Measurements from ENCODE around the gene COLEC11. TPM values are rescaled to one million over a fixed set of nuclear protein-coding genes. Genes with fewer than 3 reads are reported as not detected.

Gene COLEC11
- total RNA-seq, 1 experiment from 2014 or later, result 1.3 TPM

- TF ChIP-seq CTCF (IDR thresholded peaks at IDR 0.05), result no peak
- TF ChIP-seq, protein P1, sequence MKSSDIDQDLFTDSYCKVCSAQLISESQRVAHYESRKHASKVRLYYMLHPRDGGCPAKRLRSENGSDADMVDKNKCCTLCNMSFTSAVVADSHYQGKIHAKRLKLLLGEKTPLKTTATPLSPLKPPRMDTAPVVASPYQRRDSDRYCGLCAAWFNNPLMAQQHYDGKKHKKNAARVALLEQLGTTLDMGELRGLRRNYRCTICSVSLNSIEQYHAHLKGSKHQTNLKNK (CRISPR knock-in tag; IDR thresholded peaks at IDR 0.05), result no peak
These were observed 75.5 kb downstream of the COLEC11 start (continued) for GRCh38 chr2:3670376-3670775.

DNA sequence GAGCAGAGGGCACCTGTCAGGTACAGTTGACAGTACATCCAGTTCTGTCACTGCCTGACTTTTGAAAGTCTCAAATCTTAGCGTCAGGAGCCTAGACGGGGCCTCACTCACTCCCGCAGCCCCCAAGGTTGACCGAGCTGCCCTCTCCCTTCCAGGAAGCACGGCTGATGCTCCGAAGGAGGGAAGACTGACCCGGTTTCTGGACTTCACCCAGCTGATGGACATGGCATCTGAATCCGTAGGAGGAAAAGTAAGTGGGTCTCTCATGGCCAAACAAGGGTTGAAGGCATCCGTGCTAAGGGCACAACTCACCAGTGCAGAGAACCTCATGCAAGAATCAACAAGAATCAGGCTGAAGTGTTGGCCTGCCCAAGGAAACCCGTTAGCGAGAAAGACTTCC, 76.0 kb downstream of the COLEC11 start:
- Mint-ChIP-seq H3K4me3 (no peak overlapping the region), H3K4me1 (no peaks in the 10 kb centered on the region), H3K27ac (no peak overlapping the region), H3K9me3 (peaks cover 54% of the 10 kb centered on the region), H3K36me3 (peaks cover 30% of the 10 kb centered on the region), H3K27me3 (ENCODE audit: low read depth) (peaks cover 15% of the 10 kb centered on the region)
- DNase-seq (ENCODE audit: low spot score) (no peak), ATAC-seq (no peak)
- CTCF ChIA-PET, result no interaction called here
- POLR2A ChIA-PET, result no interaction called here
- TF ChIP-seq ZNF423 (CRISPR knock-in tag; IDR thresholded peaks at IDR 0.05), result no peak
- TF ChIP-seq, protein P2, sequence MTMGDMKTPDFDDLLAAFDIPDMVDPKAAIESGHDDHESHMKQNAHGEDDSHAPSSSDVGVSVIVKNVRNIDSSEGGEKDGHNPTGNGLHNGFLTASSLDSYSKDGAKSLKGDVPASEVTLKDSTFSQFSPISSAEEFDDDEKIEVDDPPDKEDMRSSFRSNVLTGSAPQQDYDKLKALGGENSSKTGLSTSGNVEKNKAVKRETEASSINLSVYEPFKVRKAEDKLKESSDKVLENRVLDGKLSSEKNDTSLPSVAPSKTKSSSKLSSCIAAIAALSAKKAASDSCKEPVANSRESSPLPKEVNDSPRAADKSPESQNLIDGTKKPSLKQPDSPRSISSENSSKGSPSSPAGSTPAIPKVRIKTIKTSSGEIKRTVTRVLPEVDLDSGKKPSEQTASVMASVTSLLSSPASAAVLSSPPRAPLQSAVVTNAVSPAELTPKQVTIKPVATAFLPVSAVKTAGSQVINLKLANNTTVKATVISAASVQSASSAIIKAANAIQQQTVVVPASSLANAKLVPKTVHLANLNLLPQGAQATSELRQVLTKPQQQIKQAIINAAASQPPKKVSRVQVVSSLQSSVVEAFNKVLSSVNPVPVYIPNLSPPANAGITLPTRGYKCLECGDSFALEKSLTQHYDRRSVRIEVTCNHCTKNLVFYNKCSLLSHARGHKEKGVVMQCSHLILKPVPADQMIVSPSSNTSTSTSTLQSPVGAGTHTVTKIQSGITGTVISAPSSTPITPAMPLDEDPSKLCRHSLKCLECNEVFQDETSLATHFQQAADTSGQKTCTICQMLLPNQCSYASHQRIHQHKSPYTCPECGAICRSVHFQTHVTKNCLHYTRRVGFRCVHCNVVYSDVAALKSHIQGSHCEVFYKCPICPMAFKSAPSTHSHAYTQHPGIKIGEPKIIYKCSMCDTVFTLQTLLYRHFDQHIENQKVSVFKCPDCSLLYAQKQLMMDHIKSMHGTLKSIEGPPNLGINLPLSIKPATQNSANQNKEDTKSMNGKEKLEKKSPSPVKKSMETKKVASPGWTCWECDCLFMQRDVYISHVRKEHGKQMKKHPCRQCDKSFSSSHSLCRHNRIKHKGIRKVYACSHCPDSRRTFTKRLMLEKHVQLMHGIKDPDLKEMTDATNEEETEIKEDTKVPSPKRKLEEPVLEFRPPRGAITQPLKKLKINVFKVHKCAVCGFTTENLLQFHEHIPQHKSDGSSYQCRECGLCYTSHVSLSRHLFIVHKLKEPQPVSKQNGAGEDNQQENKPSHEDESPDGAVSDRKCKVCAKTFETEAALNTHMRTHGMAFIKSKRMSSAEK (CRISPR knock-in tag; IDR thresholded peaks at IDR 0.05; ENCODE audit: borderline replicate concordance), result no peak
- TF ChIP-seq ZBTB21 (CRISPR knock-in tag; IDR thresholded peaks at IDR 0.05; ENCODE audit: borderline replicate concordance), result no peak
- no peak for TF ChIP-seq ELF4 (CRISPR knock-in tag; IDR thresholded peaks at IDR 0.05; ENCODE audit: low read depth)
- TF ChIP-seq, protein P3, sequence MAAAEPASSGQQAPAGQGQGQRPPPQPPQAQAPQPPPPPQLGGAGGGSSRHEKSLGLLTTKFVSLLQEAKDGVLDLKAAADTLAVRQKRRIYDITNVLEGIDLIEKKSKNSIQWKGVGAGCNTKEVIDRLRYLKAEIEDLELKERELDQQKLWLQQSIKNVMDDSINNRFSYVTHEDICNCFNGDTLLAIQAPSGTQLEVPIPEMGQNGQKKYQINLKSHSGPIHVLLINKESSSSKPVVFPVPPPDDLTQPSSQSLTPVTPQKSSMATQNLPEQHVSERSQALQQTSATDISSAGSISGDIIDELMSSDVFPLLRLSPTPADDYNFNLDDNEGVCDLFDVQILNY (CRISPR knock-in tag; IDR thresholded peaks at IDR 0.05), result no peak
- TF ChIP-seq FOXP1 (CRISPR knock-in tag; IDR thresholded peaks at IDR 0.05; ENCODE audit: borderline replicate concordance), result no peak
- TF ChIP-seq SMAD4 (CRISPR knock-in tag; IDR thresholded peaks at IDR 0.05), result no peak
- no peak for TF ChIP-seq CREB1 (CRISPR knock-in tag; IDR thresholded peaks at IDR 0.05)
- TF ChIP-seq TCF7 (CRISPR knock-in tag; IDR thresholded peaks at IDR 0.05; ENCODE audit: low read depth), result no peak
- no peak for TF ChIP-seq ZNF317 (CRISPR knock-in tag; IDR thresholded peaks at IDR 0.05; ENCODE audit: borderline replicate concordance, low read depth)
- TF ChIP-seq STAT6 (CRISPR knock-in tag; conservative IDR thresholded peaks at IDR 0.05; ENCODE audit: low read depth), result no peak
